Esophagus muscularis mucosa (tissue), 4 donors: ENCODE measurements around the gene LPAR5.

Experiments
- EP300 ChIP-seq: sonication (generic); formaldehyde crosslinking; IDR thresholded peaks from one replicate; pipeline ENCODE4 v1.6.1; 2017; ENCODE audit warnings: antibody characterized with exemption
- POLR2A ChIP-seq: fragments of 450-650 bp; IDR thresholded peaks from one replicate; pipeline ENCODE4 v1.6.1; 2017; ENCODE audit warnings: antibody characterized with exemption, moderate library complexity, mild to moderate bottlenecking, low read depth
- TF ChIP-seq, protein P1 (sequence below), 3 experiments: fragments of 200-600 bp in 2 of 3; fragments of 450-650 bp in 1 of 3; sonication (generic) in 2 of 3; IDR thresholded peaks; one replicate each; pipeline ENCODE4 v1.5.1; 2017 to 2019; ENCODE audit warnings: antibody characterized with exemption in 3 of 3, mild to moderate bottlenecking in 2 of 3, moderate library complexity in 1 of 3

- TF ChIP-seq, protein P1, sequence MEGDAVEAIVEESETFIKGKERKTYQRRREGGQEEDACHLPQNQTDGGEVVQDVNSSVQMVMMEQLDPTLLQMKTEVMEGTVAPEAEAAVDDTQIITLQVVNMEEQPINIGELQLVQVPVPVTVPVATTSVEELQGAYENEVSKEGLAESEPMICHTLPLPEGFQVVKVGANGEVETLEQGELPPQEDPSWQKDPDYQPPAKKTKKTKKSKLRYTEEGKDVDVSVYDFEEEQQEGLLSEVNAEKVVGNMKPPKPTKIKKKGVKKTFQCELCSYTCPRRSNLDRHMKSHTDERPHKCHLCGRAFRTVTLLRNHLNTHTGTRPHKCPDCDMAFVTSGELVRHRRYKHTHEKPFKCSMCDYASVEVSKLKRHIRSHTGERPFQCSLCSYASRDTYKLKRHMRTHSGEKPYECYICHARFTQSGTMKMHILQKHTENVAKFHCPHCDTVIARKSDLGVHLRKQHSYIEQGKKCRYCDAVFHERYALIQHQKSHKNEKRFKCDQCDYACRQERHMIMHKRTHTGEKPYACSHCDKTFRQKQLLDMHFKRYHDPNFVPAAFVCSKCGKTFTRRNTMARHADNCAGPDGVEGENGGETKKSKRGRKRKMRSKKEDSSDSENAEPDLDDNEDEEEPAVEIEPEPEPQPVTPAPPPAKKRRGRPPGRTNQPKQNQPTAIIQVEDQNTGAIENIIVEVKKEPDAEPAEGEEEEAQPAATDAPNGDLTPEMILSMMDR (IDR thresholded peaks at IDR 0.05), result no peak
- TF ChIP-seq POLR2A, result no peak
- TF ChIP-seq EP300, result no peak
These were observed 22.6 kb downstream of the LPAR5 start for GRCh38 chr12:6613015-6613775.
